Subcutaneous adipose tissue (tissue), 4 donors: ENCODE results near the gene SCFD1. TPM values are rescaled to one million over a fixed set of nuclear protein-coding genes. Genes with fewer than 3 reads are reported as not detected.

Experiments
- CTCF ChIP-seq: fragments of 450-650 bp; IDR thresholded peaks from one replicate; pipeline ENCODE4 v1.5.1; 2016; ENCODE audit warnings: low read depth, mild to moderate bottlenecking, control low read depth, antibody characterized with exemption, moderate library complexity
- total RNA-seq, 4 donors: library from RNA; depleted of rRNA; stranded (reverse); fragments of >200 nt; gene quantifications; one replicate each; pipeline ENCODE4 v1.1.0, GENCODE V29; 2016

The SCFD1 gene
- total RNA-seq, 4 donors from 2014 or later = 54.1 to 122 (median 77.3) TPM

GRCh38 chr14:30600922-30601918 is 20.9 kb upstream of the SCFD1 start:
- TF ChIP-seq CTCF = no peak

- TF ChIP-seq CTCF = no peak
Measured at GRCh38 chr14:30603402-30603801, 18.7 kb upstream of the SCFD1 start.

GRCh38 chr14:30607156-30607780 is 14.9 kb upstream of the SCFD1 start:
- no peak for TF ChIP-seq CTCF

- TF ChIP-seq CTCF = no peak
Measured at GRCh38 chr14:30608533-30609006, 13.5 kb upstream of the SCFD1 start.

GRCh38 chr14:30610787-30611343 is 11.3 kb upstream of the SCFD1 start:
- no peak for TF ChIP-seq CTCF

GRCh38 chr14:30614155-30614554 is 8.0 kb upstream of the SCFD1 start:
- no peak for TF ChIP-seq CTCF

GRCh38 chr14:30620178-30620577 is 1.9 kb upstream of the SCFD1 start:
- no peak for TF ChIP-seq CTCF
